HG03045 (cell line): ENCODE data around the gene SPEM1.
"Not testable (repeated sequence)": the region's sequence is repeated elsewhere in the genome, so short reads cannot be mapped to it uniquely, and the experiment has no call there.

Experiments
- ATAC-seq: cut with Tn5 transposase; IDR thresholded peaks from one replicate; pipeline ENCODE4 v1.9.1; 2021; ENCODE audit warnings: mild to moderate bottlenecking, moderate library complexity; ENCODE audit not compliant: unreplicated experiment

The SPEM1 gene

DNA sequence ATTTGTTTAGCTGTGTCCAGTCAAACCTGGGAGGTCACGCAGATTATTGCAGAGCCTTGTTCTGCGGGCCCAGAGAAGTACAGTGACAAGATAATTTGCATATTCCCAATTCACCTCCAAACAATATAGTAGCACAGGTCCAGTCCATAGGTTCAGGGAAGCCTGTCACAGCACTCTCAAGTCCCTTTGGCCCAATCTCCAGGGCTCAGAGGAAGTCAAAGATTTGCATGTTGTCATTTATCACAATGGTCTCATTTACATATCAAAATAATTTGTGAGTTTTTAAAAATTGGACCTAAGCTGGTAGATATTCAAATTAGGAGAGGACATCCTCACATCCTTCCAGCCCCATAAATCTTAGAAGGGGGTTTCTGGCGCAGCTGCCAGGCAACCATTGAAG lies 47.4 kb downstream of the SPEM1 start:
- no peak for ATAC-seq

DNA sequence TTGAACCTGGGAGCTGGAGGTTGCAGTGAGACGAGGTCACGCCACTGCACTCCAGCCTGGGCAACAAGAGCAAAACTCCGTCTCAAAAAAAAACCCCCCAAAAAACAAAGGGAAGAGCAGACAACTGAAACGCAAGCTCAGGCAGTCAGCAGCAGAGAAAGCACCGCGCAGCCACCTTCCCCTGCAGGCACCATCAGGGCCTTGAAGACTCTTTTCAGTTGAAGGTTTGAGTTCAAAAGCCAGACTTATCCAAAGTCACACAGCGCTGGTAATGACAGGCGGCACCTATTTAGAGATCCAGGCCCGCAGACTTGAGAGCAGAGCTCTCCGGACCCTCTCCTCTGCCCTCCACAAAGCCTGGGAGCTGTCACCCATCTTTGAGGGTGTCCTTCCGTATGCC lies 48.2 kb downstream of the SPEM1 start:
- no peak for ATAC-seq

DNA sequence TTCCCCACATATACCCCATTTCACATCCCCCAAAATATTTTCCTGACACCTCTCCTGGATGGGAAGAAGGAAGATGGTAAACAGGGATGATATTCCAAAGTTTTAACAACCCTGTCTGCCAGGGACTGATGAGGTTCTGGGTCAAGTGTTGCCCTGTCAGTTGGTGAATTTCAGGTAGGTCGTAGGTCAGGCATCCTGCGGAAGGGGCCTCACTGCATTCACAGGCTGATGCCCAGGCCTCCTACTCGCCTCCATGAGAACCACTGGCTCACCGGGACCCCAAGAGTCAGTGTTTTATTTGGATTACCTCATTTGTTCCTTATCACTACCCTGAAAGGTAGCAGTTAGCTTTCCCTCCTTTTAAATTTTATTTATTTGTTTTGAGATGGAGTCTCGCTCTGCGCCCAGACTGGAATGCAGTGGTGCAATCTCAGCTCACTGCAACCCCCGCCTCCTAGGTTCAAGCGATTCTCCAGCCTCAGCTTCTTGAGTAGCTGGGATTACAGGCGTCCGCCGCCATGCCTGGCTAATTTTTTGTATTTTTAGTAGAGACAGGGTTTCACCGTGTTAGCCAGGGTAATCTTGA lies 48.8 kb downstream of the SPEM1 start:
- no peak for ATAC-seq

DNA sequence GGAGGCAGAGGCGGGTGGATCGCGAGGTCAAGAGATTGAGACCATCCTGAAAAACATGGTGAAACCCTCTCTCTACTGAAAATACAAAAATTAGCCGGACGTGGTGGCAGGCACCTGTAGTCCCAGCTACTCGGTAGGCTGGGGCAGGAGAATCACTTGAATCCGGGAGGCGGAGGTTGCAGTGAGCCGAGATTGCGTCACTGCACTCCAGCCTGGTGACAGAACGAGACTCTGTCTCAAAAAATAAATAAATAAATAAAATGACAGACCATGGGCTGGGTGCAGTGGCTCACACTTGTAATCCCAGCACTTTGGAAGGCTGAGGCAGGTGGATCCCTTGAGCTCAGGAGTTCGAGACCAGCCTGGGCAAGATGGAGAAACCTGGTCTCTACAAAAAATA lies 49.7 kb downstream of the SPEM1 start:
- ATAC-seq, result not testable (repeated sequence)

DNA sequence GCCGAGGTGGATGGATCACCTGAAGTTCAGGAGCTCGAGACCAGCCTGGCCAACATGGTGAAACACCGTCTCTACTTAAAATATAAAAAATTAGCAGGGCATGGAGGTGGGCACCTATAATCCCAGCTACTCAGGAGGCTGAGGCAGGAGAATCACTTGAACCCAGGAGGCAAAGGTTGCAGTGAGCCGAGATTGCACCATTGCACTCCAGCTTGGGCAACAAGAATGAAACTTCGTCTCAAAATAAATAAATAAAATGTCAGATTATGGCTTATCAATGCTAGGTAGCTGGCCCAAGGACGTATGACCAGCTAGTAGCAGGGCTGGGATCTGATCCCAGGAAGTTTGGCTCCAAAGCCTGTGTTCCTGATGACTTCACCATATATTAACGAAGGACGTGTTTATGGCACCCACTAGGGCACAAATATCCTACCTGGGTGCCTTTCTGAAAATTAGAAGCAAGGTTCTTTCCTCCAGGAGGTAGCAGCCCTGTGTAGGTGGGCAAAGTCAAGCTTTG lies 50.4 kb downstream of the SPEM1 start:
- ATAC-seq, result not testable (repeated sequence)
